OCI-LY7 (cell line): ENCODE measurements around the gene COPG1. TPM values are rescaled to one million over a fixed set of nuclear protein-coding genes. Genes with fewer than 3 reads are reported as not detected.

Experiments used
- BruUV-seq: library from RNA; stranded (reverse); fragments of 400-500 nt; replicated peaks from 2 replicates; lab custom pipeline; 2021; lab: Mats Ljungman, UMichigan
- CTCF ChIA-PET: fragments of 300-600 bp; sonication (Branson Sonifier 250); formaldehyde crosslinking; loops from one replicate; lab custom pipeline; 2022; ENCODE audit warnings: antibody characterized with exemption; ENCODE audit not compliant: unreplicated experiment; lab: Charles Lee
- POLR2A ChIA-PET: fragments of 300-600 bp; sonication (Branson Sonifier 250); formaldehyde crosslinking; loops from one replicate; lab custom pipeline; 2022; ENCODE audit warnings: antibody characterized with exemption; lab: Charles Lee
- DNase-seq: peaks from one replicate; pipeline ENCODE4 v3.0.0-alpha.2; 2015; ENCODE audit warnings: low spot score
- H2AFZ ChIP-seq: fragments of 200-600 bp; sonication (generic), shearing (Covaris generic); 2 replicates; pipeline ENCODE4 v1.6.1; 2014; ENCODE audit warnings: mild to moderate bottlenecking, antibody characterized with exemption, low read length, moderate library complexity
- H3K27ac ChIP-seq: fragments of 200-600 bp; sonication (generic); 2 replicates; pipeline ENCODE4 v1.5.1; 2014; ENCODE audit warnings: mixed run types, low read depth, mild to moderate bottlenecking, moderate library complexity, low read length, inconsistent platforms; ENCODE audit not compliant: poor library complexity, severe bottlenecking
- H3K36me3 ChIP-seq: fragments of 200-600 bp; sonication (generic); 2 replicates; pipeline ENCODE4 v1.6.1; 2014; ENCODE audit warnings: mild to moderate bottlenecking, antibody characterized with exemption, low read length, moderate library complexity, mixed read lengths; ENCODE audit not compliant: insufficient read depth
- H3K4me1 ChIP-seq: fragments of 200-600 bp; sonication (generic); 2 replicates; pipeline ENCODE4 v1.5.1; 2014; ENCODE audit warnings: mild to moderate bottlenecking, low read length; ENCODE audit not compliant: insufficient read depth, poor library complexity, severe bottlenecking
- H3K4me2 ChIP-seq: fragments of 200-600 bp; sonication (generic); 2 replicates; pipeline ENCODE4 v1.6.1; 2014; ENCODE audit warnings: mild to moderate bottlenecking, low read length
- H3K4me3 ChIP-seq: fragments of 200-600 bp; sonication (generic); 2 replicates; pipeline ENCODE4 v1.5.1; 2014; ENCODE audit warnings: mild to moderate bottlenecking, low read depth, low read length; ENCODE audit not compliant: poor library complexity, severe bottlenecking
- H3K79me2 ChIP-seq: fragments of 200-600 bp; sonication (generic); 2 replicates; pipeline ENCODE4 v1.6.1; 2016; ENCODE audit warnings: low read depth, mild to moderate bottlenecking, low read length, moderate library complexity, mixed read lengths; ENCODE audit not compliant: insufficient read depth
- H3K9me2 ChIP-seq: fragments of 200-600 bp; sonication (generic); 2 replicates; pipeline ENCODE4 v1.6.1; 2016; ENCODE audit warnings: mild to moderate bottlenecking, low read length, mixed read lengths; ENCODE audit not compliant: insufficient read depth
- H3K9me3 ChIP-seq: fragments of 200-600 bp; sonication (generic); 2 replicates; pipeline ENCODE4 v1.6.1; 2014; ENCODE audit warnings: mild to moderate bottlenecking, mixed run types, low read length, mixed read lengths
- H4K20me1 ChIP-seq: fragments of 200-600 bp; sonication (generic); 2 replicates; pipeline ENCODE4 v1.6.1; 2014; ENCODE audit warnings: mild to moderate bottlenecking, antibody characterized with exemption, low read length, moderate library complexity, mixed read lengths; ENCODE audit not compliant: insufficient read depth
- CTCF ChIP-seq: fragments of 200-600 bp; sonication (generic); conservative IDR thresholded peaks from 2 replicates; pipeline ENCODE4 v1.5.1; 2014; ENCODE audit warnings: mild to moderate bottlenecking, antibody characterized with exemption, low read length, moderate library complexity, mixed read lengths
- EZH2phosphoT487 ChIP-seq: fragments of 200-600 bp; sonication (generic); IDR thresholded peaks from 2 replicates; pipeline ENCODE4 v1.6.1; 2018; ENCODE audit warnings: low read depth, borderline replicate concordance, mild to moderate bottlenecking, mixed run types, antibody characterized with exemption, low read length, moderate library complexity, mixed read lengths
- intact Hi-C: fragments of 100-400 bp; cut with micrococcal nuclease; formaldehyde crosslinking; loops from one replicate; pipeline ENCODE4 v1.10.0; 2022; ENCODE audit not compliant: unreplicated experiment
- total RNA-seq, 2 experiments: library from RNA; depleted of rRNA in 1 of 2; stranded (reverse); fragments of >200 nt in 1 of 2; shearing (Covaris generic) in 1 of 2; gene quantifications; 2 replicates each; pipeline ENCODE4 v1.2.3, GENCODE V29; 2014 to 2022

COPG1 gene
- total RNA-seq, 2 experiments from 2014 or later: 91.9 to 182 TPM

GRCh38 chr3:129308636-129309035, 59.2 kb downstream of the COPG1 start:
- no peak for DNase-seq
- no peaks in the 10 kb centered on the region for H3K9me2 ChIP-seq
- H3K4me1 ChIP-seq: peaks cover 11% of the 10 kb centered on the region
- H3K4me2 ChIP-seq: no peak overlapping the region
- H3K79me2 ChIP-seq: no peaks in the 10 kb centered on the region
- H2AFZ ChIP-seq: no peak overlapping the region
- H3K27ac ChIP-seq: no peak overlapping the region
- BruUV-seq: no TSS peak
- H3K4me3 ChIP-seq: no peak overlapping the region
- ChIA-PET POLR2A (interaction anchor here (0.7 kb wide), 1 partner anchor 31 kb away, joined by 4 read pairs; no protein-coding TSS in a partner anchor), CTCF (no interaction called here)
- intact Hi-C loops: no loop called here
- TF ChIP-seq EZH2phosphoT487 (no peak), CTCF (no peak)
- no peaks in the 10 kb centered on the region for H4K20me1 ChIP-seq
- H3K36me3 ChIP-seq: peaks cover 51% of the 10 kb centered on the region
- H3K9me3 ChIP-seq: no peaks in the 10 kb centered on the region

DNA sequence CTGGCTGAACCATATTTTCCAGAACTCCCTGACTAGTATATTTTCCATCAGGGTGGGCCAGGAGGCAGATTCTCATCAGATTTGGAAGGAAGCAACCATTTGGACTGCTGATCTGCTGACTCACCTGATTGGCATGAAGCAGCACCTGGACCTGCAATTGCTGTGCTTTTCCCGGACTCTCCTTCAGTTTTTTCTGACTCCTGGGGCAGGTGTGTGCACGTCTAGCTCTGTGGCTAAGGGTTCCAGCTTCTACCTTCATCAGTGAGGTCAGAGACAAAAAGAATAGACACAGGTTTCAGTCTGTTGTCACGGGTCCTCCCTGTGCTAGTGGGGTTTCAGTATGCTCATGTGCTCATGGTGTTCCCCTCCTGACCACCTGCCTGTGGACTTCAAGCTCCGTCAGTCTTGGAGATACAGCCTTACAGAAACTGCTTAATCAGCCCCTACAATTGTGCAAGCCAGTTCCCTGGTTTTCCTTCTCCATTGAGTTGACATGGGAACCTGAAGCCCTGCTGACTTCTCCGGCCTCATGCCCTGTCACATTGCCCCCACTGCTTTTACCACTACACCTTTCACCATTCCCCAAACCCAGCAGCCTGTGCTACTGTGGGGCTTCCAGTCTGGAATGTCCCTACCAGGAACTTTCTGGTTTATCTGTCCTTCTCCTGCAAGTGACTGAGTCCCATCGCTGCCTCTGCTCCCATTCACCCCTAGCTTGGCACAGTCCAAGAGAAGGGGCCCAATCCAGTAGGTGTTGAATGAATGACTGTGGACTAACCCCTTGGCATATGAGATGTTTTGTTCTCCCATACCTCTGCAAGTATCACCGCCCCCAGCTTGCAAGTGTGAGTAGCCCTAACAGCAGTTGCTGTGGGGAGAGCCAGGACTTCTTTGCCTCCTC, 61.0 kb downstream of the COPG1 start:
- Histone ChIP-seq H3K79me2 (peaks cover 8% of the 10 kb centered on the region; the same call in 1 of the 2 replicates), H3K4me1 (peaks cover 24% of the 10 kb centered on the region), H3K9me2 (no peaks in the 10 kb centered on the region), H3K4me2 (no peak overlapping the region), H3K36me3 (peaks cover 34% of the 10 kb centered on the region), H3K4me3 (no peak overlapping the region), H3K9me3 (no peaks in the 10 kb centered on the region), H3K27ac (no peak overlapping the region), H4K20me1 (no peaks in the 10 kb centered on the region), H2AFZ (no peak overlapping the region)
- ChIA-PET CTCF (no interaction called here), POLR2A (interaction anchor here (1.1 kb wide), 1 partner anchor 57 kb away, joined by 3 read pairs; no protein-coding TSS in a partner anchor)
- intact Hi-C loops: loop anchor here (10.0 kb wide), 1 partner anchor 336 kb away; no protein-coding TSS in a partner anchor
- DNase-seq: no peak
- TF ChIP-seq EZH2phosphoT487: no peak
- no peak for TF ChIP-seq CTCF
- BruUV-seq: no TSS peak
